ENCODE results near the gene CCNL2. TPM values are rescaled to one million over a fixed set of nuclear protein-coding genes. Genes with fewer than 3 reads are reported as not detected.

The CCNL2 gene
- total and polyA plus RNA-seq, 2 of the 13 experiments (the other 11 are each of a cell fraction or from before 2014, with no cell fraction given): 105 to 340 TPM

- TF ChIP-seq DNMT1 (CRISPR knock-in tag; IDR thresholded peaks at IDR 0.05) (no peak), HOXA9 (CRISPR knock-in tag; IDR thresholded peaks at IDR 0.05; ENCODE audit: borderline replicate concordance) (no peak), ZNF691 (CRISPR knock-in tag; IDR thresholded peaks at IDR 0.05; ENCODE audit: borderline replicate concordance, low read depth) (peak; percentile 32; the same call in 1 of the 2 replicates), HOXA3 (CRISPR knock-in tag; IDR thresholded peaks at IDR 0.05) (peak; percentile 8; the same call in 1 of the 2 replicates), ERF (CRISPR knock-in tag; IDR thresholded peaks at IDR 0.05) (0 out of 2 replicates have a peak, but pooled peaks have one; percentile 24), HIVEP1 (CRISPR knock-in tag; IDR thresholded peaks at IDR 0.05) (no peak), ZBTB14 (CRISPR knock-in tag; IDR thresholded peaks at IDR 0.05) (peak; percentile 73), NR0B2 (CRISPR knock-in tag; IDR thresholded peaks at IDR 0.05) (0 out of 2 replicates have a peak, but pooled peaks have one; percentile 28), UBTF (CRISPR knock-in tag; IDR thresholded peaks at IDR 0.05) (peak; percentile 43), ZSCAN21 (CRISPR knock-in tag; IDR thresholded peaks at IDR 0.05; ENCODE audit: borderline replicate concordance) (0 out of 2 replicates have a peak, but pooled peaks have one; percentile 28), RBFOX2 (IDR thresholded peaks at IDR 0.05; ENCODE audit: low read depth, low read length) (peak; percentile 72), ZNF12 (CRISPR knock-in tag; IDR thresholded peaks at IDR 0.05) (no peak), ZNF740 (CRISPR knock-in tag; IDR thresholded peaks at IDR 0.05) (peak; percentile 57; the same call in 1 of the 2 replicates), AKAP8 (CRISPR knock-in tag; IDR thresholded peaks at IDR 0.05) (0 out of 2 replicates have a peak, but pooled peaks have one; percentile 23), ZBTB38 (CRISPR knock-in tag; IDR thresholded peaks at IDR 0.05) (peak; percentile 21; the same call in 1 of the 2 replicates), ZNF275 (CRISPR knock-in tag; IDR thresholded peaks at IDR 0.05; ENCODE audit: borderline replicate concordance) (no peak), AGO2 (optimal IDR thresholded peaks at IDR 0.05; ENCODE audit: low read depth, low read length) (peak; percentile 84), ZNF431 (CRISPR knock-in tag; IDR thresholded peaks at IDR 0.05; ENCODE audit: borderline replicate concordance, low read depth) (no peak), ZBTB2 (CRISPR knock-in tag; IDR thresholded peaks at IDR 0.05; ENCODE audit: low read depth) (0 out of 2 replicates have a peak, but pooled peaks have one; percentile 36), RFX1 (IDR thresholded peaks at IDR 0.05) (no peak)
These were observed 49.7 kb downstream of the CCNL2 start, which contains the start of gene DVL1 (continued) for GRCh38 chr1:1349256-1350012.
